Measurements from ENCODE around the gene MAP6. TPM values are rescaled to one million over a fixed set of nuclear protein-coding genes. Genes with fewer than 3 reads are reported as not detected.

MAP6 gene
- polyA plus RNA-seq, 1 donor (not counting 4 experiments of a cell fraction or from before 2014, with no cell fraction given) = 1.7 TPM

DNA sequence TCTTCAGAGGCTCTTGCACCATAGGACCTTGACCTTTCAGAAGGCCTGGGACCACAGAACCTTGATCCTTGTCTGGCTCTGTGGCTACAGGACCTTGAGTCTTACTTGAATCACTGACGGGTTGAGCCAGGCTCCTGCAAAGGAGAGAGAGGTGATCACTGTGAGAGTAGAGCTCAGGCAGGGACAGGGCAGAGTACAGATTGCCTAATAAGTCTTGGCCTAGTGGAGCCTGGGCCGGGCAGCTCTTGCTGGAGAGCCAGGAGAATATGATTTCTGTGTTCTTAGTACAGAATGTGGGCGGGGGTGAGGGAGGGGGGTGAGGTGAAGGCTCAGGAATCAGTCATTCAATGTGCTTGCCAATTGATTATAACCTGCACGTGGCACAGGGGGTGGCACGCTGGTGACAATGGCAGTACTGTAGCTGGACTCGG lies 80.8 kb downstream of the MAP6 start:
- Histone ChIP-seq H3K9ac (ENCODE audit: control insufficient read depth, extremely low read depth, insufficient read depth, low read length) (no peak overlapping the region), H3K4me2 (ENCODE audit: control insufficient read depth, extremely low read depth, insufficient read depth, low read depth, low read length) (no peak overlapping the region), H3K79me2 (ENCODE audit: control insufficient read depth, insufficient read depth, low read length) (no peaks in the 10 kb centered on the region), H3K27me3 (ENCODE audit: control insufficient read depth, extremely low read depth, insufficient read depth, low read length) (no peaks in the 10 kb centered on the region), H4K20me1 (ENCODE audit: control insufficient read depth, extremely low read depth, insufficient read depth, low read length) (no peaks in the 10 kb centered on the region), H3K4me1 (ENCODE audit: control insufficient read depth, extremely low read depth, insufficient read depth, low read length) (no peaks in the 10 kb centered on the region), H3K4me3 (ENCODE audit: control insufficient read depth in 2 of 3, extremely low read depth in 1 of 3, insufficient read depth in 2 of 3, low read depth in 1 of 3, low read length in 3 of 3) (no peak overlapping the region), H3K9me1 (ENCODE audit: control insufficient read depth, extremely low read depth, insufficient read depth, low read length) (no peaks in the 10 kb centered on the region), H3K9me3 (ENCODE audit: control insufficient read depth, low read depth, low read length) (no peaks in the 10 kb centered on the region), H3K27ac (ENCODE audit: control insufficient read depth, insufficient read depth, low read length) (no peak overlapping the region), H3K36me3 (ENCODE audit: control insufficient read depth in 2 of 2, extremely low read depth in 1 of 2, insufficient read depth in 2 of 2, low read length in 2 of 2) (no peaks in the 10 kb centered on the region), H2AFZ (ENCODE audit: control insufficient read depth, low read length) (no peak overlapping the region)
- no peak for FAIRE-seq
- no peak for DNase-seq (ENCODE audit: low read depth, low spot score)
- dilution Hi-C loops (cut with MboI; ENCODE audit: extremely low pct_ligation_motif_present, low sequenced_read_pairs) = no loop called here
- TF ChIP-seq, protein P1, sequence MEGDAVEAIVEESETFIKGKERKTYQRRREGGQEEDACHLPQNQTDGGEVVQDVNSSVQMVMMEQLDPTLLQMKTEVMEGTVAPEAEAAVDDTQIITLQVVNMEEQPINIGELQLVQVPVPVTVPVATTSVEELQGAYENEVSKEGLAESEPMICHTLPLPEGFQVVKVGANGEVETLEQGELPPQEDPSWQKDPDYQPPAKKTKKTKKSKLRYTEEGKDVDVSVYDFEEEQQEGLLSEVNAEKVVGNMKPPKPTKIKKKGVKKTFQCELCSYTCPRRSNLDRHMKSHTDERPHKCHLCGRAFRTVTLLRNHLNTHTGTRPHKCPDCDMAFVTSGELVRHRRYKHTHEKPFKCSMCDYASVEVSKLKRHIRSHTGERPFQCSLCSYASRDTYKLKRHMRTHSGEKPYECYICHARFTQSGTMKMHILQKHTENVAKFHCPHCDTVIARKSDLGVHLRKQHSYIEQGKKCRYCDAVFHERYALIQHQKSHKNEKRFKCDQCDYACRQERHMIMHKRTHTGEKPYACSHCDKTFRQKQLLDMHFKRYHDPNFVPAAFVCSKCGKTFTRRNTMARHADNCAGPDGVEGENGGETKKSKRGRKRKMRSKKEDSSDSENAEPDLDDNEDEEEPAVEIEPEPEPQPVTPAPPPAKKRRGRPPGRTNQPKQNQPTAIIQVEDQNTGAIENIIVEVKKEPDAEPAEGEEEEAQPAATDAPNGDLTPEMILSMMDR (optimal IDR thresholded peaks at IDR 0.05 in 1 of 3, IDR thresholded peaks at IDR 0.05 in 1 of 3, conservative IDR thresholded peaks at IDR 0.05 in 1 of 3; ENCODE audit: extremely low read depth in 1 of 3, insufficient read depth in 2 of 3, low read length in 3 of 3) = no peak
- no peak for TF ChIP-seq EZH2 (IDR thresholded peaks at IDR 0.05; ENCODE audit: low read length)

DNA sequence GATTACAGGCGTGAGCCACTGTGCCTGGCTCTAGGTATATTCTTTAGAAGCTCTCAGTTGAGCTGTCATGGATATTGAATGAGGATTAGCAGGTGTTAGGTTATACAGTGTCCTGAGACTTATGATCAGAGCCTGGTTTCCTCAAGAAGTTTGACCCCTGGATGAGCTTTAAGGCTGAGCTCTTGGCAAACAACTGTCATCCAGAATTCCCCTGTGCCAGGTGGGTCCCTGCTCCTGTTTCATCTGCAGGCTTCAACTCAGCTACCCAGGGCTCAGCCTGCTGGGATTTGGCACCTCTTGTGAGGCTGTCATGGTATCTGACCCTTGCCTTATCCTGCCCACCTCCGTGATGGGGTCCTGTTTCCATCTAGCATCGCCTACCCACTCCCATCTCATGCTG lies 82.4 kb downstream of the MAP6 start:
- Histone ChIP-seq H3K4me1 (ENCODE audit: control insufficient read depth, extremely low read depth, insufficient read depth, low read length) (peaks cover 8% of the 10 kb centered on the region), H3K27ac (ENCODE audit: control insufficient read depth, insufficient read depth, low read length) (no peak overlapping the region), H3K36me3 (ENCODE audit: control insufficient read depth in 2 of 2, extremely low read depth in 1 of 2, insufficient read depth in 2 of 2, low read length in 2 of 2) (no peaks in the 10 kb centered on the region), H2AFZ (ENCODE audit: control insufficient read depth, low read length) (no peak overlapping the region), H3K4me2 (ENCODE audit: control insufficient read depth, extremely low read depth, insufficient read depth, low read depth, low read length) (no peak overlapping the region), H3K9me3 (ENCODE audit: control insufficient read depth, low read depth, low read length) (no peaks in the 10 kb centered on the region), H3K27me3 (ENCODE audit: control insufficient read depth, extremely low read depth, insufficient read depth, low read length) (no peaks in the 10 kb centered on the region), H3K9me1 (ENCODE audit: control insufficient read depth, extremely low read depth, insufficient read depth, low read length) (no peaks in the 10 kb centered on the region), H3K9ac (ENCODE audit: control insufficient read depth, extremely low read depth, insufficient read depth, low read length) (no peak overlapping the region), H3K79me2 (ENCODE audit: control insufficient read depth, insufficient read depth, low read length) (no peaks in the 10 kb centered on the region), H3K4me3 (ENCODE audit: control insufficient read depth in 2 of 3, extremely low read depth in 1 of 3, insufficient read depth in 2 of 3, low read depth in 1 of 3, low read length in 3 of 3) (no peak overlapping the region), H4K20me1 (ENCODE audit: control insufficient read depth, extremely low read depth, insufficient read depth, low read length) (no peaks in the 10 kb centered on the region)
- FAIRE-seq = no peak
- no peak for TF ChIP-seq EZH2 (IDR thresholded peaks at IDR 0.05; ENCODE audit: low read length)
- TF ChIP-seq, protein P1 (optimal IDR thresholded peaks at IDR 0.05 in 1 of 3, IDR thresholded peaks at IDR 0.05 in 1 of 3, conservative IDR thresholded peaks at IDR 0.05 in 1 of 3; ENCODE audit: extremely low read depth in 1 of 3, insufficient read depth in 2 of 3, low read length in 3 of 3) = no peak
- no peak for DNase-seq (ENCODE audit: low read depth, low spot score)
- dilution Hi-C loops (cut with MboI; ENCODE audit: extremely low pct_ligation_motif_present, low sequenced_read_pairs) = no loop called here

Measured in keratinocyte (primary cell).